ELR (cell line): ENCODE measurements around the gene CLSTN2.

Source experiments
- DNase-seq: peaks from one replicate; pipeline ENCODE4 v3.0.0-alpha.2; 2015; ENCODE audit warnings: low read depth

The CLSTN2 gene

GRCh38 chr3:140508550-140508949 lies 573.6 kb downstream of the CLSTN2 start:
- no peak for DNase-seq

DNA sequence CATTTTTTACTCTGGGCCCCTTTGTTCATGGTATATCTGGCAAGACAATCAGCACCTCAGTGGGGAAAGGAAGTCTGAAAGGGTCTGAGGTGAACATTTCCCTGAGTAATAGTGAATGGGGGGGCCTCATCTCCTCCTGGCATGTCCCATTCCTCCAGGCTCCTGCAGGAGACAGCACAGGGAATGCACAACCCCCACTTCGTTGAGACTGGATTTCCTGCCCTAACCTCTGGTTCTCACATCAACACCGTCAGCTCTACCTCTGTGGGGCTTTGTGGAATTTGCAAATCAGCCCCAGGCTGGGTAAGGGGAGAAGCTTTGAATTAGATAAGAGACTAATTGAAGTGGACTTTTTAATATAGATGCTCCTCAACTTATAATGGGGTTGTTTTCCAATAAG lies 574.5 kb downstream of the CLSTN2 start:
- DNase-seq: no peak

GRCh38 chr3:140510303-140510861 lies 575.4 kb downstream of the CLSTN2 start:
- no peak for DNase-seq

DNA sequence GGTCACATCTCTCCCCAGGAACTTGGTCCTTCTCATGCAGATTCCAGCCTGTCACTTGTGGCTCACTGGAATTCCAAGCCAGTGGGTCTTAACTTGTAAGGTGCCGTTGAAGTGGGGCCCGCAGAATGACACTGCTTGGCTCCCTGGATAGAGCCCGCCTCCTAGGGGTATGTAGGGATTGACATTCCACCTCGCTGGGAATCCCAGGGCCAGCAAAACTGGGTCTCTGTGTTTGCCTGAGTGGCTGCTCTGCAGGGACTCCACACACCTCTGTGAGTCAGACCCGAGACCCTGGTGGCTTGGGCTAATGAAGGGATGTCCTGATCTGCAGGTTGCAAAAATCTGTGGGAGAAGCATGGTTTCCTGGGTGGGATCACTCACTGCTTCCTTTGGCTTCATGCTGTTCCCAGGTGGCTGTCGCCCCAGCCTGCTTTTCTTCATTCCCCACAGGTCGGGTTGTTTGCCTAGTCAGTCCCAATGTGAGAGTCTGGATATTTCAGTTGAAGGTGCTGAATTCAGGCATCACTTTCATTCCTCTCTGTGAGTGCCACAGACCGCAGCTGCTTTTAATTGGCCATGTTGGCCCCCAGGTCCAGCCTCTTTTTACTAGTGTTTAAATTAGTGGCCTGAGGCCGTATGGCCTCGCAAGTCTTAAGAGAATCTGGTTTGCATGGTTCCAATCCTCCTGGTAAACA lies 586.9 kb downstream of the CLSTN2 start:
- no peak for DNase-seq

- no peak for DNase-seq
Observed at GRCh38 chr3:140522653-140523380, 587.8 kb downstream of the CLSTN2 start.

DNA sequence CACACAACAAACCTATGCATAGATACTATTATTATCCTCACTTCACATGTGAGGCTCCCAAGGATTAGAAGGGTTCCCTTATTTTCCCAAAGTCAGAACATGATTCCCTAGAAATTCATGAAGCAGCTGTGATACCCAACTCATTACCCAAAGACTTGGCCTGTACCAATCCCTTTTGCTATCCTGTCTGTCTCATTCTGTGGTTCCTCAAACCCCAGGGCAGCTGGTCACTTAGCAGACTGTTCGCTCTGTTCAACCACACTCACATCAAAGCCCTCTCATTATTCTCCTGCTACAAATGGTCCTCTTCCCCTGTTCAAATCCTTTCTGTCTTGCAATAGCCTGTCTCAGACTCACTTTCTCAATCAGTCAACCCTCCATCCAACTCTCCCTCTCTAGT lies 588.6 kb downstream of the CLSTN2 start:
- DNase-seq: no peak

DNA sequence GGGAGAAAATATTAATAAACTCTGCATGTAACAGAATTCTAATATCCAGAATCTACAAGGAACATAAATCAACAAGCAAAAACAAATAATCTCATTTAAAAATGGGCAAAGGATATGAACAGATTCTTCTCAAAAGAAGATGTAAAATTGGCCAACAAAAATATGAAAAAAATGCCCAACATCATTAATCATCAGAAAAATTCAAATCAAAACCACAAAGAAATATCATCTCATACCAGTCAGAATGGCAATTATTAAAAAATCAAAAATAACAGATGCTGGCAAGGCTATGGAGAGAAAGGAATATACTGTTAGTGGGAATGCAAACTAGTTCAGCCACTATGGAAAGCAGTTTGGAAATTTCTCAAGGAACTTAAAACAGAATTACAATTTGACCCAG lies 592.2 kb downstream of the CLSTN2 start:
- DNase-seq: no peak

GRCh38 chr3:140529096-140529495 lies 594.1 kb downstream of the CLSTN2 start:
- peak; percentile 17 for DNase-seq

- no peak for DNase-seq
Observed at GRCh38 chr3:140529558-140529957, 594.6 kb downstream of the CLSTN2 start.

DNA sequence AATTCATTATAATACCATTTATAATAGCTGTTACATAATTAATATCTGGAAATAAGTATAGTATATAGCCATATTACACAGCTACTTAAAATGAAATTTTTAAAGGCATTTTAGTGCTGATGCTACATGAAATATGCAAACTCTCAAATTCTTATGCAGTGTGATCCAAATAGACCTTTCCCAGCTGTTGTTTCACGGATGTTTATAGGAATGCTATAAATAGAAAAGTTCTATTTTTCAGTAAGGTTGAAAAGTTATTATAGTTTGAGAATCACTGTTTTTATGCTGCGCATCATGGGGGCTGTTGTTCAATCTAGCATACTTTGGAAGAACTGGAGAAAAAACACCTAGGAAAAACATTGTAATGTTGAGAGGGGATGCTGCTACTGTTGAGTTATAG lies 595.1 kb downstream of the CLSTN2 start:
- no peak for DNase-seq

- no peak for DNase-seq
Observed at GRCh38 chr3:140530603-140531002, 595.6 kb downstream of the CLSTN2 start.

GRCh38 chr3:140532793-140533330 lies 597.9 kb downstream of the CLSTN2 start:
- no peak for DNase-seq

DNA sequence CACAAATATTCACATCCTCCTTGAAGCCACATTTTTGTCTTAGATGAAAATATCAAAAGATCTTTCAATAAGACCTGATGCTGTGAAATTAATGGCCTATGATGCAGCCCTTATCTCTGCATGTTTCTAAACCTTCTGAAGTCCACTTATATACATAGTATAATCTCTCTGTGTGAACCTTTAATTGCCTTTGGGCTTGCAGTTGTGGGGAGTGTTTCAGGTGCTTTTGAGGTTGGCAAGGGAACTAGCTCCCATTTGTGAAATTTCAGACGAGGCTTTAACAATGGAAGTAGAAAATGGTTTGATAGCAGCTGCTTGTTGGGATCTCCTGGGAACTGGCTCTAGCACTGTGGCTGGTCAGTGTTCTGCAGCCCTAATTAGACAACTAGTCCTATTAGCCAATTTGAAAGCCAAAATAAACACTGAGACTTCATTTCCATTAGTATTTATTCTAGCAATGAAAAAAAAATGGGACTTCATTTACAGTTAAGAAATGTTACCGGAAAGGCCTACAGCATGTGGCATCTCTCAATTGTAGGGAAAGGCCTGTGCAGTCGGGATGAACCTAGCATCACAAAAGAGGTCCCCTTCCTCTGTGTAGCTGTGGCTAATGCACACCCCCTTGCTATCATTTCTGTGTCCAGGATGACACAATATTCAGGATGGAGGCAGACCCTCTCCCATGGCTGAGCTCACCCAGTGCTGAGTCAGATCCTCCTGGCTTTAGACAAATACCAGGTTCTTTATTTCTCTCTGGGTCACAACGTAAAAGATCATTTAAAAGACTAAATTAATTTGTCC lies 602.1 kb downstream of the CLSTN2 start:
- DNase-seq: no peak

GRCh38 chr3:140537727-140538082 lies 602.7 kb downstream of the CLSTN2 start:
- no peak for DNase-seq

- no peak for DNase-seq
Observed at GRCh38 chr3:140540262-140540661, 605.3 kb downstream of the CLSTN2 start.

GRCh38 chr3:140541975-140542653 lies 607.1 kb downstream of the CLSTN2 start:
- no peak for DNase-seq

- no peak for DNase-seq
Observed at GRCh38 chr3:140545197-140545596, 610.2 kb downstream of the CLSTN2 start.

- DNase-seq: no peak
Observed at GRCh38 chr3:140545756-140546155, 610.8 kb downstream of the CLSTN2 start.

DNA sequence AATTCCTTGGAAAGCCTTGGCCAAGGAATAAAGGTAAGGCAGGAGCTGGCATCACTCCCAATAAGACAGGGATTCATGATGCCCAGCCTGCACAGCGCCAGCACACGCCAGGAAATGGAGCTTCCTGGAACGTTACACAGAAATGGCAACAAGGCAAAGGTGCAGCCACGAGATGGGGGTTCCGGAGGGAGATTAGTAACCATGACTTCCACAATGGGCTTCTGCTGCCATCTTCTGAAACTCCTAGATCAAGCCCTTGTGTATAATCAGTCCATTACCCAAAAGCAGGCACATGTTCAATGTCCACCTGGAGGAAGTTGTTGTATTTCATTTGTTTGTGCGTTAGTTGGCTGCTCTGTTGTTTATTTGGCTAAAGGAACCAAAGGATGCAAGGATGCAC lies 611.7 kb downstream of the CLSTN2 start:
- DNase-seq: no peak

- no peak for DNase-seq
Observed at GRCh38 chr3:140552403-140552802, 617.4 kb downstream of the CLSTN2 start.

GRCh38 chr3:140552898-140553297 lies 617.9 kb downstream of the CLSTN2 start:
- DNase-seq: peak; percentile 3

DNA sequence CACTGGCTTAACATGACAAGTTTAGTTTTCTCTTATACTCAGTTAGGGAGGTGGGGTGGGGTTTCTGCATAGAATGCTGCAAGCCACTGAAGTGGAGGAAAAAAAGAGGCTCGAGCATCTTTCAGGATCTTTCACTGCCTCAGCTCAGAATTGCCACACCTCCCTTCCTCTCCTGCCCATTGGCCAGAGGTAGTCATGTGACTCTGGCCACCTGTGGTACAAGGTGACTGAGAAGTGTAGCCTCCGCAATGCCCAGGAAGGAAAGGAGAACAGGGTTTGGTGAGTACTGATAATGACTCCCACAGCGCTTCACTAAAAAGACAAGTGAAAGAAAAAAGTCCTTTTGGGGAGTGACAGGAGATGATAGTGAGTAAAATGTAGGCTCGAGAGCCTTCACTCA lies 618.6 kb downstream of the CLSTN2 start:
- DNase-seq: no peak
